ENCODE data around the gene CCR4. TPM values are rescaled to one million over a fixed set of nuclear protein-coding genes. Genes with fewer than 3 reads are reported as not detected.
"Not testable (repeated sequence)": the region's sequence is repeated elsewhere in the genome, so short reads cannot be mapped to it uniquely, and the experiment has no call there.

CCR4 gene
- total and polyA plus RNA-seq, 3 donors from 2014 or later, result 2.0 to 3.0 (median 2.8) TPM

DNA sequence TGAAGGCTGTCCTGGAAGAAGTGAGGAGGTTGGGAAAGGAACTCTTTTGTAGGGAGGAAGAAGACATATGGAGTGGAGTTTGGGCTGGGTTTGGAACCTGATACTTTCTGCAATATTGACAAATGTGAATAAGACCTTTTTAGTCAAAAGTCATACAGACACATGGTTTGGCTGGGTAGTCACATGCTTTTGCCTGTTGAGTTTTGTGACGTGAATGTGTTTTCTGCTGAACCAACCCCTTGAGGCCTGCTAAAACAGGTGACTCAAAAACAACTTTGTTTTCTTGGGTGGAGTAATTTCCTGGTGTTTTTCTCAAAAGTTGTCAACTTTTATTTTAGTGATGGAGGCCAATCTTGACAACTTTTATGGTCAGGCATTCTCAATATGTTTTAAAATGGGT is 39.4 kb upstream of the CCR4 start:
- Histone ChIP-seq H3K9me3 (no peaks in the 10 kb centered on the region), H3K4me3 (no peak overlapping the region), H3K27me3 (no peaks in the 10 kb centered on the region), H3K4me1 (no peaks in the 10 kb centered on the region), H3K36me3 (ENCODE audit: low read depth, missing control alignments) (no peaks in the 10 kb centered on the region), H3K27ac (no peak overlapping the region)
- TF ChIP-seq POLR2A (IDR thresholded peaks at IDR 0.05), result no peak
- TF ChIP-seq, protein P1, sequence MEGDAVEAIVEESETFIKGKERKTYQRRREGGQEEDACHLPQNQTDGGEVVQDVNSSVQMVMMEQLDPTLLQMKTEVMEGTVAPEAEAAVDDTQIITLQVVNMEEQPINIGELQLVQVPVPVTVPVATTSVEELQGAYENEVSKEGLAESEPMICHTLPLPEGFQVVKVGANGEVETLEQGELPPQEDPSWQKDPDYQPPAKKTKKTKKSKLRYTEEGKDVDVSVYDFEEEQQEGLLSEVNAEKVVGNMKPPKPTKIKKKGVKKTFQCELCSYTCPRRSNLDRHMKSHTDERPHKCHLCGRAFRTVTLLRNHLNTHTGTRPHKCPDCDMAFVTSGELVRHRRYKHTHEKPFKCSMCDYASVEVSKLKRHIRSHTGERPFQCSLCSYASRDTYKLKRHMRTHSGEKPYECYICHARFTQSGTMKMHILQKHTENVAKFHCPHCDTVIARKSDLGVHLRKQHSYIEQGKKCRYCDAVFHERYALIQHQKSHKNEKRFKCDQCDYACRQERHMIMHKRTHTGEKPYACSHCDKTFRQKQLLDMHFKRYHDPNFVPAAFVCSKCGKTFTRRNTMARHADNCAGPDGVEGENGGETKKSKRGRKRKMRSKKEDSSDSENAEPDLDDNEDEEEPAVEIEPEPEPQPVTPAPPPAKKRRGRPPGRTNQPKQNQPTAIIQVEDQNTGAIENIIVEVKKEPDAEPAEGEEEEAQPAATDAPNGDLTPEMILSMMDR (IDR thresholded peaks at IDR 0.05), result no peak
- WGBS, 2 donors, result 88 to 100% methylated on average over 1 of the region's 1 CpG
- no peak for DNase-seq
- intact Hi-C loops (cut with DNase I; ENCODE audit: low total_unique reads), result no loop called here

- Histone ChIP-seq H3K27ac (no peak overlapping the region), H3K4me3 (no peak overlapping the region), H3K27me3 (no peaks in the 10 kb centered on the region), H3K9me3 (no peaks in the 10 kb centered on the region), H3K4me1 (no peaks in the 10 kb centered on the region), H3K36me3 (ENCODE audit: low read depth, missing control alignments) (no peaks in the 10 kb centered on the region)
- intact Hi-C loops (cut with DNase I; ENCODE audit: low total_unique reads), result no loop called here
- peak; percentile 34 for DNase-seq
- 47 to 62% methylated on average over 7 of the region's 7 CpGs for WGBS, 2 donors
- TF ChIP-seq, protein P1 (IDR thresholded peaks at IDR 0.05), result no peak
- TF ChIP-seq POLR2A (IDR thresholded peaks at IDR 0.05), result no peak
Observed at GRCh38 chr3:32913790-32914446, 37.5 kb upstream of the CCR4 start.

DNA sequence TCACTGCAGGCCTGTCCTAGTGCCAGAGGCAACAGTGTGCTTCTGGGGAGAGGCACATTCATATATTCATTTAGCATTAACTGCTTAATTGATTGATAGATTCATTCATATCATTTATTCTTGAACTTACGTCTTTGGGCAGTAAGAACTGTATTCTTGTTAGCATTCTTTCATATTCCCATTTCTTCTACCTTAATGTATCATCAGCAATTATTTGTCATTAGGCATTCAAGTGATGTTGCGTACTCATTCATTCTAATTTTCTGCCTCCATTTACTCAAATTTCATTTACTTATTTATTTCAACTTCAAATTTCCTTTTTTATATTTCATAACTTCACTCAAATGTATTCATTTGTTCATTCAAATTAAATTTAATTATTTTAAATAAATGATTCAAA is 31.5 kb upstream of the CCR4 start:
- no peaks in the 10 kb centered on the region for H3K27me3 ChIP-seq
- H3K36me3 ChIP-seq (ENCODE audit: low read depth, missing control alignments), result no peaks in the 10 kb centered on the region
- no peak for TF ChIP-seq POLR2A (IDR thresholded peaks at IDR 0.05)
- TF ChIP-seq, protein P1 (IDR thresholded peaks at IDR 0.05), result no peak
- no peak overlapping the region for H3K27ac ChIP-seq
- WGBS, 2 donors, result 83 to 92% methylated on average over 2 of the region's 2 CpGs
- no peak for DNase-seq
- H3K4me3 ChIP-seq, result no peak overlapping the region
- no peaks in the 10 kb centered on the region for H3K9me3 ChIP-seq
- H3K4me1 ChIP-seq, result no peaks in the 10 kb centered on the region
- intact Hi-C loops (cut with DNase I; ENCODE audit: low total_unique reads), result no loop called here

DNA sequence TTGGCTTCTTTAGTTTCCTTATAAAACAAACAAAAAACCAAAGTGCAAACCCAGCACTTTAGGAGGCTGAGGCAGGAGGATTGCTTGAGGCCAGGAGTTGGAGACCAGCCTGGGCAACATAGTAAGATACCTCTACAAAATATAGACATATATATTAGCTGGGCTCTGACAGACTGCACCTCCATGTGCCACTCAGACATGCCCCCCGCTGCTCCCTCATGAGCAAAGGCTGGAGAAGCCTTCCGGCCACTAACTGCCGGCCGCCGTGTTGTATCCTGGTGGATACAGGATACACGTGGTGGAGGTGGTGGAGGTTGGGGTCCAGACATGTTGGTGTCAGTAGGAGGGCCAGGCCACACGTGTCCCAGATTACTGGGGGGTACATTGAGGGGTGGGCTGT is 29.4 kb upstream of the CCR4 start:
- intact Hi-C loops (cut with DNase I; ENCODE audit: low total_unique reads), result no loop called here
- H3K4me3 ChIP-seq, result no peak overlapping the region
- no peaks in the 10 kb centered on the region for H3K4me1 ChIP-seq
- TF ChIP-seq, protein P1 (IDR thresholded peaks at IDR 0.05), result no peak
- no peak for TF ChIP-seq POLR2A (IDR thresholded peaks at IDR 0.05)
- no peaks in the 10 kb centered on the region for H3K36me3 ChIP-seq (ENCODE audit: low read depth, missing control alignments)
- 90 to 94% methylated on average over 6 to 7 of the region's 7 CpGs for WGBS, 2 donors
- H3K27me3 ChIP-seq, result no peaks in the 10 kb centered on the region
- no peaks in the 10 kb centered on the region for H3K9me3 ChIP-seq
- no peak overlapping the region for H3K27ac ChIP-seq
- DNase-seq, result no peak

DNA sequence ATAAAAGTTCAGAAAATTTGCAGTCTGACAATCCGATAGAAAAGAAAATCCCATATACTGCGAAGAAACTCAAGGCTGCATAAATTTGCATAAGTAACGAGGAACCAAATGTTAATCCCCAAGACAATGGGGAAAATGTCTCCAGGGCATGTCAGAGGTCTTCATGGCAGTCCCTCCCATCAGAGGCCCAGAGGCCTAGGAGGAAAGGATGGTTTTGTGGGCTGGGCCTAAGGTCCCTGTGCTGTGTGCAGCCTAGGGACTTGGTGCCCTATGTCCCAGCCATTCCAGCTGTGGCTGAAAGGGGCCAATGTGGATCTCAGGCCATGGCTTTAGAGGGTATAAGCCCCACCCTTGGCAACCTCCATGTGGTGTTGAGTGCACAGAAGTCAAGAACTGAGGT is 21.3 kb upstream of the CCR4 start:
- Histone ChIP-seq H3K36me3 (ENCODE audit: low read depth, missing control alignments) (no peaks in the 10 kb centered on the region), H3K27me3 (no peaks in the 10 kb centered on the region), H3K4me1 (no peaks in the 10 kb centered on the region), H3K9me3 (no peaks in the 10 kb centered on the region), H3K4me3 (no peak overlapping the region), H3K27ac (no peak overlapping the region)
- WGBS, 2 donors, result 87 to 94% methylated on average over 3 of the region's 3 CpGs
- intact Hi-C loops (cut with DNase I; ENCODE audit: low total_unique reads), result no loop called here
- no peak for DNase-seq
- TF ChIP-seq, protein P1 (IDR thresholded peaks at IDR 0.05), result no peak
- no peak for TF ChIP-seq POLR2A (IDR thresholded peaks at IDR 0.05)

- H3K27ac ChIP-seq; H3K4me1 ChIP-seq; DNase-seq; H3K36me3 ChIP-seq (ENCODE audit: low read depth, missing control alignments); H3K4me3 ChIP-seq; H3K27me3 ChIP-seq; intact Hi-C loops (cut with DNase I; ENCODE audit: low total_unique reads); H3K9me3 ChIP-seq: not testable (repeated sequence)
- WGBS, 2 donors, result 87 to 95% methylated on average over 2 of the region's 2 CpGs
Observed at GRCh38 chr3:32931273-32931672, 20.2 kb upstream of the CCR4 start.
